Suprapubic skin (tissue), 4 donors: ENCODE measurements around the gene SNAPIN. TPM values are rescaled to one million over a fixed set of nuclear protein-coding genes. Genes with fewer than 3 reads are reported as not detected.

Source experiments
- DNase-seq, 2 donors: peaks; one replicate each; pipeline ENCODE4 v3.0.0-alpha.2; 2019; ENCODE audit warnings: low spot score in 2 of 2
- H3K27ac ChIP-seq: fragments of 200-600 bp; sonication (generic); one replicate; pipeline ENCODE4 v1.5.1; 2019
- H3K27me3 ChIP-seq: fragments of 200-600 bp; sonication (generic); one replicate; pipeline ENCODE4 v1.5.1; 2019
- H3K36me3 ChIP-seq: fragments of 200-600 bp; sonication (generic); one replicate; pipeline ENCODE4 v1.5.1; 2019
- H3K4me1 ChIP-seq: fragments of 200-600 bp; sonication (generic); one replicate; pipeline ENCODE4 v1.5.1; 2019
- H3K4me3 ChIP-seq: fragments of 200-600 bp; sonication (generic); one replicate; pipeline ENCODE4 v1.5.1; 2019; ENCODE audit warnings: mild to moderate bottlenecking
- H3K9me3 ChIP-seq: fragments of 200-600 bp; sonication (generic); one replicate; pipeline ENCODE4 v1.5.1; 2019
- EP300 ChIP-seq: sonication (generic); formaldehyde crosslinking; IDR thresholded peaks from one replicate; pipeline ENCODE4 v1.6.1; 2017; ENCODE audit warnings: antibody characterized with exemption
- POLR2A ChIP-seq, 2 donors: fragments of 450-650 bp; IDR thresholded peaks; one replicate each; pipeline ENCODE4 v1.6.1; 2017; ENCODE audit warnings: antibody characterized with exemption in 2 of 2, mild to moderate bottlenecking in 2 of 2, moderate library complexity in 2 of 2
- POLR2AphosphoS5 ChIP-seq, 3 donors: sonication (generic); formaldehyde crosslinking; IDR thresholded peaks; one replicate each; pipeline ENCODE4 v1.6.1; 2017; ENCODE audit warnings: antibody characterized with exemption in 3 of 3
- WGBS: methylation state at CpG from one replicate; pipeline ENCODE4 v1.1.5; 2018; 5-methylcytosine and 5-hydroxymethylcytosine counted together
- total RNA-seq, 4 donors: library from RNA; depleted of rRNA; stranded (reverse); fragments of >200 nt; gene quantifications; one replicate each; pipeline ENCODE4 v1.1.0, GENCODE V29; 2016
- TF ChIP-seq, protein P1 (sequence below), 2 donors: fragments of 200-600 bp in 1 of 2; fragments of 450-650 bp in 1 of 2; sonication (generic) in 1 of 2; IDR thresholded peaks; one replicate each; pipeline ENCODE4 v1.5.1; 2016 to 2019; ENCODE audit warnings: antibody characterized with exemption in 2 of 2, mild to moderate bottlenecking in 1 of 2, moderate library complexity in 1 of 2

SNAPIN gene
- total RNA-seq, 4 donors from 2014 or later, result 33.6 to 41.1 (median 35.6) TPM

GRCh38 chr1:153693466-153693865 is 35.0 kb downstream of the SNAPIN start:
- no peak overlapping the region for H3K27ac ChIP-seq
- no peak overlapping the region for H3K4me3 ChIP-seq
- 85% methylated on average over 3 of the region's 4 CpGs for WGBS
- no peak for DNase-seq
- no peaks in the 10 kb centered on the region for H3K27me3 ChIP-seq
- H3K36me3 ChIP-seq, result peaks cover 9% of the 10 kb centered on the region
- H3K9me3 ChIP-seq, result no peaks in the 10 kb centered on the region
- peaks cover 16% of the 10 kb centered on the region for H3K4me1 ChIP-seq
- TF ChIP-seq EP300, result no peak
- TF ChIP-seq, protein P1, sequence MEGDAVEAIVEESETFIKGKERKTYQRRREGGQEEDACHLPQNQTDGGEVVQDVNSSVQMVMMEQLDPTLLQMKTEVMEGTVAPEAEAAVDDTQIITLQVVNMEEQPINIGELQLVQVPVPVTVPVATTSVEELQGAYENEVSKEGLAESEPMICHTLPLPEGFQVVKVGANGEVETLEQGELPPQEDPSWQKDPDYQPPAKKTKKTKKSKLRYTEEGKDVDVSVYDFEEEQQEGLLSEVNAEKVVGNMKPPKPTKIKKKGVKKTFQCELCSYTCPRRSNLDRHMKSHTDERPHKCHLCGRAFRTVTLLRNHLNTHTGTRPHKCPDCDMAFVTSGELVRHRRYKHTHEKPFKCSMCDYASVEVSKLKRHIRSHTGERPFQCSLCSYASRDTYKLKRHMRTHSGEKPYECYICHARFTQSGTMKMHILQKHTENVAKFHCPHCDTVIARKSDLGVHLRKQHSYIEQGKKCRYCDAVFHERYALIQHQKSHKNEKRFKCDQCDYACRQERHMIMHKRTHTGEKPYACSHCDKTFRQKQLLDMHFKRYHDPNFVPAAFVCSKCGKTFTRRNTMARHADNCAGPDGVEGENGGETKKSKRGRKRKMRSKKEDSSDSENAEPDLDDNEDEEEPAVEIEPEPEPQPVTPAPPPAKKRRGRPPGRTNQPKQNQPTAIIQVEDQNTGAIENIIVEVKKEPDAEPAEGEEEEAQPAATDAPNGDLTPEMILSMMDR (IDR thresholded peaks at IDR 0.05), result no peak
- no peak for TF ChIP-seq POLR2AphosphoS5 (IDR thresholded peaks at IDR 0.05)
- no peak for TF ChIP-seq POLR2A (IDR thresholded peaks at IDR 0.05)

- no peaks in the 10 kb centered on the region for H3K36me3 ChIP-seq
- H3K4me1 ChIP-seq, result peaks cover 28% of the 10 kb centered on the region
- no peak overlapping the region for H3K4me3 ChIP-seq
- no peaks in the 10 kb centered on the region for H3K27me3 ChIP-seq
- TF ChIP-seq, protein P1 (IDR thresholded peaks at IDR 0.05), result no peak
- TF ChIP-seq EP300 (no peak), POLR2A (IDR thresholded peaks at IDR 0.05) (no peak), POLR2AphosphoS5 (IDR thresholded peaks at IDR 0.05) (no peak)
- peak overlapping the region; percentile 88 for H3K27ac ChIP-seq
- WGBS, result 88% methylated on average over 8 of the region's 8 CpGs
- H3K9me3 ChIP-seq, result no peaks in the 10 kb centered on the region
- no peak for DNase-seq
Measured at GRCh38 chr1:153696741-153697140, 38.2 kb downstream of the SNAPIN start.

GRCh38 chr1:153697191-153698019 is 38.9 kb downstream of the SNAPIN start:
- peaks cover 28% of the 10 kb centered on the region for H3K4me1 ChIP-seq
- no peaks in the 10 kb centered on the region for H3K9me3 ChIP-seq
- peak overlapping the region; percentile 88 for H3K27ac ChIP-seq
- TF ChIP-seq POLR2A (IDR thresholded peaks at IDR 0.05) (no peak), EP300 (no peak), POLR2AphosphoS5 (IDR thresholded peaks at IDR 0.05) (peak in 1 of 3 donors; percentile 58)
- TF ChIP-seq, protein P1 (IDR thresholded peaks at IDR 0.05), result no peak
- WGBS, result 57% methylated on average over 9 of the region's 12 CpGs
- H3K4me3 ChIP-seq, result no peak overlapping the region
- no peaks in the 10 kb centered on the region for H3K36me3 ChIP-seq
- H3K27me3 ChIP-seq, result no peaks in the 10 kb centered on the region
- no peak for DNase-seq

DNA sequence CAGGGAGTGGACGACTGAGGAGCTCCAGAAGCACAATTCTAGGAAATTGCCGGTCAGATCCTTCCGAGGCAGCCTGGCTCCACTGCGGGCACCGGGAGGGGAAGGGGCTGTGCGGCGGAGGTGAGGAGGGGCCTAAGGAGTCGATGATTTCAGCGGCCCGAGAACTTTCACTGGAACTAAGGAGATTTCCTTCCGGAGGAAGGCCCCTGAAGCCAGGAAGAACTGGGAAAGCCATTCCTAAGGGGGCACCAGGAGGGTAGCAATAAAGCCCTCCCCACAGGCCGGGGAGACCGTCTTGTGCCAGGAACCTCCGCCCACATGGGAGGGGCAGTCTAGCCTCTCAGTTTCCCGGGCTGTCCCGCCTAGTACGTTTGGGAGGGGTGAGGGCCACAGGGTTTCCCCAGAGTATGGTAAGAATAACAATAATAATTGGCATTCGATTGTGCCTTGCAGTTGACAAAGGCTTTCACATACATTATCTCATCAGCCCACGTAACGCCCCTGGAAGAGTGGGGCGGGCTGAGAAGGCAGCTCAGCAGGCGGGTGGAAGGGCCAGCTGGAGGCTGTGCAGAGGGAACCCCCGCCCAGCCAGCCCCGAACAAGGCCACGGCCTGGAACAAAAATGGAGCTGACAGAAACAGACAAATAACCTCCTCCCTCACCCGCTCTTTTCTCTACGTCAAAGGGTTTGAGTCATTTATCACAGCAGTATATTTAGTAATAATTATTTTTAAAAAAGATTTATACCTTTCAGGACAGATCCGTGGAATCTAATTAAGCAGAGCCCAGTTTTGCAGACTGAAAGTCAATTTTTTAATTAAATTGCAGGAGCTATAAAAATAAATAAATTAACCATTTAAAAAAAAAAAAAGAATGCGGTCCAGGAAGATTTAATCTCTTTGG is 39.8 kb downstream of the SNAPIN start:
- H3K27ac ChIP-seq, result peak overlapping the region; percentile 88
- peak in 1 of 2 donors; percentile 83 for DNase-seq

More for the DNA sequence above, 39.8 kb downstream of the SNAPIN start:
- 41% methylated on average over 29 of the region's 29 CpGs for WGBS
- H3K4me1 ChIP-seq, result peaks cover 28% of the 10 kb centered on the region
- TF ChIP-seq, protein P1 (IDR thresholded peaks at IDR 0.05), result no peak
- peak in 1 of 3 donors; percentile 58 for TF ChIP-seq POLR2AphosphoS5 (IDR thresholded peaks at IDR 0.05)
- peak overlapping the region; percentile 21 for H3K4me3 ChIP-seq
- H3K27me3 ChIP-seq, result no peaks in the 10 kb centered on the region
- no peaks in the 10 kb centered on the region for H3K36me3 ChIP-seq
- H3K9me3 ChIP-seq, result no peaks in the 10 kb centered on the region
